Spleen (tissue), 11 donors: ENCODE results near the gene BTG4. TPM values are rescaled to one million over a fixed set of nuclear protein-coding genes. Genes with fewer than 3 reads are reported as not detected.

Source experiments
- DNase-seq: peaks from one replicate; pipeline ENCODE4 v3.0.0-alpha.2; 2020
- H3K27ac ChIP-seq, 8 donors: fragments of 200-600 bp; sonication (generic) in 7 of 8; 1 replicate in 4 of 8; 2 replicates in 4 of 8; pipeline versions ENCODE4 v1.5.0 to v1.8.0; 2016 to 2021; ENCODE audit warnings: inconsistent platforms in 4 of 8, mild to moderate bottlenecking in 4 of 8, moderate library complexity in 1 of 8
- H3K27me3 ChIP-seq, 7 donors: fragments of 200-600 bp; sonication (generic) in 6 of 7; replicated peaks in 1 of 7; 1 replicate in 4 of 7; 2 replicates in 3 of 7; pipeline versions ENCODE4 v1.5.0 to v1.8.0; 2016 to 2021; ENCODE audit warnings: inconsistent platforms in 3 of 7, mild to moderate bottlenecking in 1 of 7
- H3K36me3 ChIP-seq, 6 donors: fragments of 200-600 bp; sonication (generic) in 5 of 6; 1 replicate in 4 of 6; 2 replicates in 2 of 6; pipeline versions ENCODE4 v1.5.0 to v1.8.0; 2016 to 2021; ENCODE audit warnings: inconsistent platforms in 2 of 6
- H3K4me1 ChIP-seq, 6 donors: fragments of 200-600 bp; sonication (generic) in 5 of 6; 1 replicate in 3 of 6; 2 replicates in 3 of 6; pipeline versions ENCODE4 v1.5.0 to v1.8.0; 2016 to 2021; ENCODE audit warnings: inconsistent platforms in 3 of 6
- H3K4me3 ChIP-seq, 8 donors: fragments of 200-600 bp; sonication (generic) in 7 of 8; 1 replicate in 4 of 8; 2 replicates in 4 of 8; pipeline versions ENCODE4 v1.5.0 to v1.8.0; 2016 to 2021; ENCODE audit warnings: inconsistent platforms in 4 of 8, mild to moderate bottlenecking in 4 of 8, moderate library complexity in 2 of 8
- H3K9me3 ChIP-seq, 8 donors: fragments of 200-600 bp; sonication (generic) in 7 of 8; 1 replicate in 4 of 8; 2 replicates in 4 of 8; pipeline versions ENCODE4 v1.5.0 to v1.8.0; 2016 to 2021; ENCODE audit warnings: inconsistent platforms in 4 of 8
- CTCF ChIP-seq, 11 experiments: fragments of 200-600 bp in 7 of 11; fragments of 450-650 bp in 4 of 11; sonication (generic) in 4 of 11; IDR thresholded peaks in 8 of 11; conservative IDR thresholded peaks in 3 of 11; 1 replicate in 7 of 11; 2 replicates in 4 of 11; pipeline versions ENCODE4 v1.4.0 to v1.8.0; 2016 to 2021; ENCODE audit warnings: antibody characterized with exemption in 11 of 11, inconsistent platforms in 4 of 11, mild to moderate bottlenecking in 1 of 11
- POLR2A ChIP-seq, 3 donors: fragments of 450-650 bp; IDR thresholded peaks; one replicate each; pipeline ENCODE4 v1.5.1; 2017; ENCODE audit warnings: antibody characterized with exemption in 3 of 3, mild to moderate bottlenecking in 1 of 3
- POLR2AphosphoS5 ChIP-seq, 3 donors: sonication (generic); formaldehyde crosslinking; IDR thresholded peaks; one replicate each; pipeline ENCODE4 v1.5.1; 2017; ENCODE audit warnings: antibody characterized with exemption in 3 of 3
- WGBS, 5 donors: extraction: QIAGEN DNeasy Blood & Tissue Kit in 3 of 5; methylation state at CpG; one replicate each; pipeline versions ENCODE4 v1.1.5 to v1.1.7; 2013 to 2018; 5-methylcytosine and 5-hydroxymethylcytosine counted together
- intact Hi-C: fragments of 100-400 bp; cut with DNase I; formaldehyde crosslinking; loops from one replicate; pipeline ENCODE4 v1.15.0; 2023; ENCODE audit warnings: low total_unique reads
- polyA plus RNA-seq, 3 donors: library from polyadenylated mRNA; stranded (reverse); fragments of 200-250 nt; gene quantifications; one replicate each; pipeline ENCODE4 v1.2.1, GENCODE V29; 2013
- total RNA-seq, 7 donors: library from RNA; depleted of rRNA in 3 of 7; stranded (reverse); fragments of >200 nt in 3 of 7; fragmentation: NEBNext Ultra II Directional in 4 of 7; extraction: Animal tissue kit (Norgen Biotek cat#: 25700) in 4 of 7; gene quantifications; one replicate each; pipeline versions ENCODE4 v1.1.0 to v1.2.1, GENCODE V29; 2016 to 2021
- donor health status: healthy with polysubstance abuse.
- donor health status: DM: no; HTN: no; CAD: no; lungs with moderate emphysema.
- donor health status: DM: no; HTN: no; CAD: no.
- donor health status: Bipolar disorder and iron deficiency.
- donor health status: healthy.
- donor health status: DM: no; HTN: no; CAD: no.
- donor health status: DM: yes; HTN: yes; CAD: no.

BTG4 gene
- total and polyA plus RNA-seq, 10 donors, result not detected

- intact Hi-C loops, result no loop called here
- WGBS, 5 donors, result 68 to 88% (median 78%) methylated on average over 2 of the region's 2 CpGs
- Histone ChIP-seq H3K4me1 (no peaks in the 10 kb centered on the region), H3K4me3 (no peak overlapping the region), H3K27me3 (no peaks in the 10 kb centered on the region), H3K9me3 (peaks cover 0 to 2% (median 0%) of the 10 kb centered on the region in 8 donors), H3K27ac (no peak overlapping the region), H3K36me3 (peaks cover 0 to 14% (median 0%) of the 10 kb centered on the region in 6 donors)
- no peak for DNase-seq
- TF ChIP-seq POLR2A (IDR thresholded peaks at IDR 0.05) (no peak), POLR2AphosphoS5 (IDR thresholded peaks at IDR 0.05) (no peak), CTCF (IDR thresholded peaks at IDR 0.05 in 8 of 11, conservative IDR thresholded peaks at IDR 0.05 in 3 of 11) (no peak)
These were observed 38.1 kb upstream of the BTG4 start for GRCh38 chr11:111550258-111550657.

- intact Hi-C loops, result no loop called here
- H3K9me3 ChIP-seq, result no peaks in the 10 kb centered on the region
- no peaks in the 10 kb centered on the region for H3K27me3 ChIP-seq
- no peak overlapping the region for H3K4me3 ChIP-seq
- no peak overlapping the region for H3K27ac ChIP-seq
- DNase-seq, result no peak
- H3K36me3 ChIP-seq, result peaks cover 0 to 13% (median 0%) of the 10 kb centered on the region in 6 donors
- TF ChIP-seq CTCF (IDR thresholded peaks at IDR 0.05 in 8 of 11, conservative IDR thresholded peaks at IDR 0.05 in 3 of 11), result no peak
- 58 to 70% (median 65%) methylated on average over 3 of the region's 3 CpGs for WGBS, 5 donors
- H3K4me1 ChIP-seq, result no peaks in the 10 kb centered on the region
These were observed 37.6 kb upstream of the BTG4 start for GRCh38 chr11:111549869-111550203.

GRCh38 chr11:111549196-111549868, 37.1 kb upstream of the BTG4 start:
- DNase-seq, result no peak
- no peak overlapping the region for H3K27ac ChIP-seq
- intact Hi-C loops, result no loop called here
- no peaks in the 10 kb centered on the region for H3K27me3 ChIP-seq
- H3K36me3 ChIP-seq, result peaks cover 0 to 13% (median 0%) of the 10 kb centered on the region in 6 donors
- no peak overlapping the region for H3K4me3 ChIP-seq
- H3K9me3 ChIP-seq, result no peaks in the 10 kb centered on the region
- WGBS, 5 donors, result 83 to 89% (median 88%) methylated on average over 11 of the region's 11 CpGs
- TF ChIP-seq CTCF (IDR thresholded peaks at IDR 0.05 in 8 of 11, conservative IDR thresholded peaks at IDR 0.05 in 3 of 11) (no peak), POLR2A (IDR thresholded peaks at IDR 0.05) (no peak), POLR2AphosphoS5 (IDR thresholded peaks at IDR 0.05) (no peak)
- H3K4me1 ChIP-seq, result no peaks in the 10 kb centered on the region

- Histone ChIP-seq H3K4me3 (no peak overlapping the region), H3K27me3 (no peaks in the 10 kb centered on the region), H3K27ac (no peak overlapping the region), H3K36me3 (peaks cover 0 to 13% (median 0%) of the 10 kb centered on the region in 6 donors), H3K9me3 (no peaks in the 10 kb centered on the region), H3K4me1 (no peaks in the 10 kb centered on the region)
- TF ChIP-seq CTCF (IDR thresholded peaks at IDR 0.05 in 8 of 11, conservative IDR thresholded peaks at IDR 0.05 in 3 of 11), result no peak
- no peak for TF ChIP-seq POLR2AphosphoS5 (IDR thresholded peaks at IDR 0.05)
- no peak for TF ChIP-seq POLR2A (IDR thresholded peaks at IDR 0.05)
- intact Hi-C loops, result no loop called here
- WGBS, 5 donors, result 89 to 97% (median 93%) methylated on average over 2 of the region's 2 CpGs
- DNase-seq, result no peak
These were observed 36.3 kb upstream of the BTG4 start for GRCh38 chr11:111548525-111548924.
